Measurements from ENCODE around the gene PDZD2.

DNA sequence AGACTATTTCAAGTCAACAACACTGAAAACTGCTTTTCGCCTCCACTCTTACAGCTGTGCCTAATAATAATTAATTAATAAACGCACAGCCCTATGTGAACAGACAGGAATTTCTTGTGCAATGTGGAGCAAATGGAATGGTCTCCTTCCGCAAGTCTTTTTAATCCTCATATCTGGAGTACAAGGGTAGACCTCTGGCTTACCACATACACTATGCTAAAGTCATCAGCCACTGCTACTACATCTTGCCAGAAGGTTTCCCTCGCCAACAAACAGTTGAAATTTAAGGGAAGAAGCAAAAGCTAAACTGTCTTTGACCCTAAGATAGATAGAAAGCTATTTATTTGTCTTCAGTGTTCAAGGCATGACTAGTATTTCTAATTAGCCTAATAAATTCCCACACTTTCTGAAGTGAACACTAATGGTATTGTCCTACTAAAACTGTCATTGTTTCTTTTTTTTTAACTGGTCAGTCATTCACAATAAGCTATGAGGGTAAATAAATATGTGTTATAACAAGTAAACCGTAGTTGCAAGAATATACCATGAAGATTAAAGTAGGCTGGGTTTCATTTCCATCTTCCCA is 471.3 kb downstream of the PDZD2 start:
- TF ChIP-seq, protein P1, sequence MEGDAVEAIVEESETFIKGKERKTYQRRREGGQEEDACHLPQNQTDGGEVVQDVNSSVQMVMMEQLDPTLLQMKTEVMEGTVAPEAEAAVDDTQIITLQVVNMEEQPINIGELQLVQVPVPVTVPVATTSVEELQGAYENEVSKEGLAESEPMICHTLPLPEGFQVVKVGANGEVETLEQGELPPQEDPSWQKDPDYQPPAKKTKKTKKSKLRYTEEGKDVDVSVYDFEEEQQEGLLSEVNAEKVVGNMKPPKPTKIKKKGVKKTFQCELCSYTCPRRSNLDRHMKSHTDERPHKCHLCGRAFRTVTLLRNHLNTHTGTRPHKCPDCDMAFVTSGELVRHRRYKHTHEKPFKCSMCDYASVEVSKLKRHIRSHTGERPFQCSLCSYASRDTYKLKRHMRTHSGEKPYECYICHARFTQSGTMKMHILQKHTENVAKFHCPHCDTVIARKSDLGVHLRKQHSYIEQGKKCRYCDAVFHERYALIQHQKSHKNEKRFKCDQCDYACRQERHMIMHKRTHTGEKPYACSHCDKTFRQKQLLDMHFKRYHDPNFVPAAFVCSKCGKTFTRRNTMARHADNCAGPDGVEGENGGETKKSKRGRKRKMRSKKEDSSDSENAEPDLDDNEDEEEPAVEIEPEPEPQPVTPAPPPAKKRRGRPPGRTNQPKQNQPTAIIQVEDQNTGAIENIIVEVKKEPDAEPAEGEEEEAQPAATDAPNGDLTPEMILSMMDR (IDR thresholded peaks at IDR 0.05 in 4 of 5, conservative IDR thresholded peaks at IDR 0.05 in 1 of 5): no peak
- no peak for TF ChIP-seq POLR2A (IDR thresholded peaks at IDR 0.05)

Measured in gastrocnemius medialis (tissue), 4 donors.